DMS153 treated with DMSO at 0.1 percent for 48 hours (cell line): ENCODE results near the gene PLXNA4.
"Not testable (repeated sequence)": the region's sequence is repeated elsewhere in the genome, so short reads cannot be mapped to it uniquely, and the experiment has no call there.

Source experiments
- DNase-seq: peaks from one replicate; lab custom pipeline; 2025; ENCODE audit not compliant: unreplicated experiment; lab: John Stamatoyannopoulos, UW

The PLXNA4 gene

DNA sequence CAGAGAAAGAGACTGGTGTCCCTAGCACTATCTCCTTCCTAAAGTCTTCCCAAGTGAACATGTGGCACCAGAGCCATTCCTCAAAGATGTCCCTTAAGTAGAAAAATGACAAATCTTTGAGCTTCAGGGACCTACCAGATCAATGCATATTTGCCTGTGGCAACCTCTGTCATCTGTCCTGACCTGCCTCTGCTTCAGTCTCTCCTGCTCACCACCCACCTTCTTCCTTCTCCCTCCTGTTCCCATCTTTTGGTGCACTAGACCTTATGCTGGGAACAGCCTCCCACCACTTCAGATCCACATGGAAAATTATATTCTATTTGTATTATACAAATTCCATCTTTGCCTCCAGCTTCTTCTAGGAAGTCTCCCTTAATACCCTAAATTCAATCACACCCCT lies 386.4 kb downstream of the PLXNA4 start:
- no peak for DNase-seq

DNA sequence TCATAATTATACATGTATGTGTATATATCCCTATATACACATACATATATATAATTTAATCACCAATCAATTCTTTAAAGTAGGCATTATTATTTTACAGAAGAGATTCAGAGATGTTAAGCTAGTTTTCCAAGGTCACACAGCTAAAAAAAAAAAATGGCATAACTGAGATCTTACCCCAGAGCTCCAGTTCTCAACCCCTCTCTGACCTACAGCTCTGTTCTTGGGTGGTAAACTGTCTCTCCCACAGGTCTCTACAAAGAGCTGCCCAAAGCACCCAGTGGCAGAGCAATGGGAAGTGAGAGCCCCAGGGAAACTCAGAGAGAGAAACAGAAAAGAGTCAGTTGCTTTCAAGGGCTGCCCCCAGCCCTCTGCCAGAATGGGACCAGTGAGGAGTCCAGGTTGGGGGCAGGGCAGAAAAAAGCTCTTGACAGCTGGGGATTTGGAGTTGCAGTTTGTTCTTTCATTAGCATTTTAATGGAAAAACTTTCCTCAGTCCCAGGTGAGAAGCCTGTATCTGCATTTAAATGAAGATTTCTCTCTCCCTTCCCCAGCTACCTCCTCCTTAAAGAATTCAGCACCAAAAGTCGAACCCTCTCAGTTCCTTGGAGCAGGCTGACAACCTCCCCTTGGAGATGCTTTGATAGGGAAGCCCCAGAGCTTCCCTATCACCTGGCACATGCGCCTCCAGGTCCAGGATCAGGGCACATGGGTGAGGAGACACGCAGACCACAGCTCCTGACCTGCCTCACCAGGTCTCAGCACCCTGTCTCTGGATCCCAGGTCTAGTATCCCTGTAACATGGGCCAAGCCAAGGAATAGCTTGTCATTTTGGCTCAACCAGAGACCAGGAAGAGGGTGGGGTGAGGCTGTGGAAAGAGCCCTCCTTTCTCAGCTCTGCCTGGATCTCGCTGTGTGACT lies 388.1 kb downstream of the PLXNA4 start:
- DNase-seq: no peak

DNA sequence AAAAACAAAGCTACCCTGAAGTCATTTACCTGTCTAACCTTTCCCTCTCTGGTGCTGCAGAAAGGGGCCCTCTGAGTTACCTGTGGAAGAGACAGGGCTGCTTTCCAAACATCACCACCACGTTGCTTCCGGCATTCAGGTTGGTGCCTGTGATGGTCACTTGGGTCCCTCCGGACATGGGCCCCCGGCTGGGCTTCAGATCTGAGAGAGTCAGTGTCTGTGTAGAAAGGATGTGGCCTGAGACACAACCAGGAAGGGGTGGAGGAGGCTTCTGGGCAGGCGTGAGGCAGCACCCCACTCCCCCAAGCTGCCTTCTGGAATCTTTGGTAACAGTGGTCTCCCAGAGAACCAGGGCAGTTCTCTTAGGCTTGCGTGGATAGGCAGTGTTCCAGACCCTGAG lies 388.9 kb downstream of the PLXNA4 start:
- no peak for DNase-seq

DNA sequence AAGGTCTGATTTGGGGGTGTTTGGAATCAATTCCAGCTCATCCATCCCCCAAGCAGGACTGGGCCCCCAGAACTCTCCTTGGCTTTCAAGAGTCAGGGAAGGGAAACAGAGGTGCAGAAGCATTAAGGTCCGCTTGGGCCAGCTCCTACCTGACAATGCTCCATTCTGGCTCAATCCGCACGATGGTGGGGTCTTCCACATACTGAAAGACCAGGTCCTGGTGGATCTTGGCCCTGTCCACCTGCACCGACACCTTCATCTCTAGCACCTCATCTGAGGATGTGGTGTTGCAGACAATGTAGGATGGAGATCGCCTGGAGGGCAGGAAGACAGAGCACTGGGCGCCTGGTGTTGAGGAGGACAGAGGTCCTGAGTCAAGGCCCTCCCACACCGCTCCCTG lies 391.1 kb downstream of the PLXNA4 start:
- DNase-seq: no peak

DNA sequence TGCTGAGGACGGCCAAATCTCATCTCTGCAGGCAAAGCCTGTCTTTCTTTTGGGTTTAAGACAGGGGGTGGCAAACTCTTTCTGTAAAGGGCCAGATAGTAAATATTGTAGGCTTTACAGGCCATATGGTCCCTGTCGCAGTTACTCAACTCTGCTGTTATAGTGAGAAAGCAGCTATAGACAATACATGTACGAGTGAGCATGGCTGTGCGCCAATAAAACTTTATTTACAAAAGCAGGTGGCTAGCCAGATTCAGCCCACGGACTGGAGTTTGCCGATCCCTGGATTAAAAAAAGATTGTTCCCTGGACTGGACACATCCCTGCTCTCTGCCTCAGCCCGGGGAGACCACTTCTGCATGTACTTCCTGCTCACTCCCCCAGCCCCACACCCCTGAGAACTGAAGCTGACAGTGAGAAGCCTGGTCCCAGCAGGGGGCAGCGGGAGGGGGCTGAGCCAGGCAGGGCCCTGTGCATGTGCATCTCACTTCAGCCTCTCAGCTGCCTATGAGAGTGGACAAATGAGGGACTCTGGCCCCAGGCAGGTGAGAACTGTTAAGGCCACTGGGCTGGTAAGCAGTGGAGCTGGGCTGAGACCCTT lies 392.4 kb downstream of the PLXNA4 start:
- no peak for DNase-seq

DNA sequence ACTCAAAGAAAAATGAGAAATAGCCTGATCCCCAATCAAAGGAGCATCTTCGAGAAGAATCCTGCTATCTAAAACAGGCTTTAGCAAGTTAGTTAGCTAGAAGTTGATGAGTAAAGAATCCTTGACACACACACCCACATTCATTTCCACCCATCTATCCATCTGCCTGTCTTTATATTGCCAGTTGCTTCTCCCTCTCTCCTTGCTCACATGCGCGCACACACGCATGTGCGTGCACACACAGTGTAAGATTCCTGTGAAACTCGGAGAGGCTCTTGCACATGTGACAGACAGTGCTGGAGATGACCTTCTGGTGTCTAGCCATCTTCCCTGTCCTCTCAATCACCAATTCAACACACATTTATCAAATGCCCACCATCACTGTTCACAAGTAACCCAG lies 393.3 kb downstream of the PLXNA4 start:
- no peak for DNase-seq

DNA sequence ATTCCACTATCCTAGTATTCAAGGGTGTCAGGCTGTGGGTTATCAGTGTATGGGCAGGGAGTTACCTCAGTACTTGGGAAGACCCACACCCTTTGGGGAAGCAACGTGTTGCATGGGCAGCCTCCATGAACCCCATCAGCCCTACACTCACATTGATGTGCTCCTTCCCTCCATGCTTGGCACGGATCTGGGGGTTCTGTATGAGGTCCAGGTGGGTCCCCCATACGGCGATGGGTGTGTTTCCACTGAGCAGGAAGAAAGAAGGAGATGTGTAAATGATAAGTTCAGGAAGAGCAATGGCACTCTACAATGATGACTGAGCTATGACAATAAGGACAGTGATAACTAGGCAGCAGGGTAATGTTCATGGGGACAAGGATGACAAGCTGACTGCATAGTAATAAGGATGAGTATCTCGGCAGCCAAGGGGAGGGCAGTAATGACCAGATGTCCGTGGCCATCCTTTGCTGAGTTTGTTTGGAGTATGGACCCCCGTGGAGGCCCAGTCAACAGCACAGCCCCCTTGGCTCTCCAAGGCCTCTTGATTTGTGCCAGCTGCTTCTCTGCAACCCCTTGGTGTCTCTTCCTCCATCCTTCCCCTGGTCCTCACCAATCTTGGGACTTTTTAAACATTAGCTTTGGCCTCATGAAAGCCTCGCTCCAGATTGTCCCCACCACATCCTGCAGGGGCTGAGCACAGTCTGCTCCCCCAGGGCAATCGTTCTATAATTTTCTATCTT lies 394.2 kb downstream of the PLXNA4 start:
- no peak for DNase-seq

DNA sequence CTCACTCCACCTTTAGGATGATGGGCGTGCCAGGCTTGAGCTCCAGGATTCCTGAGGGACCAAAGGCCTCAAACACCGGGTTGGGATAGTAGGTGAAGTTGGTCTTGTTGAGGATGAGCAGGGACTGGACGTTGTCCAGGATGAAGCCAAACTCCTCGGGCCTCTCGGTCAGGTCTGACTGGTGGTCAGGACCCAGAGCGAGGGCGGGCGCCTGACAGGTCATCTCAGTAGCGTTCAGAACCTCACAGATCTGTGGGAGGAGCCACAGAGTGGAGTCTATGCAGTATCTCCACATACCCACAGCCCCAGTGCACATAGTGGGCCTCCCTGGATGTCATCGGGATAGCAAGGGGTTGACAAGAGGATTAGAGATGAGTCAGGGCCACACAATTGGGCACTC lies 394.9 kb downstream of the PLXNA4 start:
- DNase-seq: no peak

DNA sequence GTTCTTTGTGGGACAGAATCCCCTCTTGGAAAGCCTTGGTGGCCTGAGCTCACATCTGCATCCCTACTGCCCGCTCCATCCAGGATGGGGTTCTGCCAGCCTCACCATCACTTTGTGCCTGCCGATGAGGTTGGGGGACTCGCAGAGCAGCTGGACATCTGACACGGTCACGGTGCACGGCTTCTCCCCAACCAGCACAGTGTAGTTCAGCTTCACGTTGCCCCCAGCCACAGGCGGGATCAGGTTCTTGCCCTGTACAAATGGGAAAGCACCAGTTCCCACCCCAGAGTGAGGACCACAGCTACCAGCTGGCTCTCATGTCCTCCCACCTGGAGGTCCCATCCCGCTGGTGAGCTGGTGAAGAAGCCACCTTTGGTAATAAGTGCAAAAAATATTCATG lies 395.8 kb downstream of the PLXNA4 start:
- DNase-seq: no peak

DNA sequence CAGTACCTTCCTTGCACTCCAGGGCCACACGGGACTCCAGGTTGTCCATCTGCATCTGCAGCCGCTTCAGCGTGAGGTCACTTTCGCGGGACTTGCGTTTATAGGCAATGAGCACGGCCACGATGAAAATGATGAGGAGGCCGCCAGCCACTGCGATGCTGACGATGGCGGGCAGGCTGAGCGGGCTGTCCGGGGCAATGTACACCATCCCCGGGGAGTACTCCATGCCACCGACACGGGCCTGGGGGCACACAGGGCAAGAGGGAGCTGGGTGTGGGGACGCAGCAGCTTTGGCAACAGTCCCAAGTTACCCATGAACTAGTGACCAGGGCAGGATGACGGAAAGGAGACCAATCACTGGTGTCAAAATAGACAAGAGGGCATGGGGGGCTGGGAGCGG lies 396.6 kb downstream of the PLXNA4 start:
- no peak for DNase-seq

DNA sequence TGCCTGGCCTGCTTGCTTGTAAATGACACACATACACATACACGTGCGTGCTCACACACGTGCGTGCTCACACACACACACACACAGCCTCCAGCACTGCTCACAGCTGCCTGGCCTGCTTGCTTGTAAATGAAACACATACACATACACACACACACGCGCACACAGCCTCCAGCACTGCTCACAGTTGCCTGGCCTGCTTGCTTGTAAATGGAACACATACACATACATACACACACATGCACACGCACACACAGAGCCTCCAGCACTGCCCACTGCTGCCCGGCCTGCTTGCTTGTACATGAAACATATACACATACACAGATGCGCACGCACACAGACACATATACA lies 397.2 kb downstream of the PLXNA4 start:
- DNase-seq: no peak

DNA sequence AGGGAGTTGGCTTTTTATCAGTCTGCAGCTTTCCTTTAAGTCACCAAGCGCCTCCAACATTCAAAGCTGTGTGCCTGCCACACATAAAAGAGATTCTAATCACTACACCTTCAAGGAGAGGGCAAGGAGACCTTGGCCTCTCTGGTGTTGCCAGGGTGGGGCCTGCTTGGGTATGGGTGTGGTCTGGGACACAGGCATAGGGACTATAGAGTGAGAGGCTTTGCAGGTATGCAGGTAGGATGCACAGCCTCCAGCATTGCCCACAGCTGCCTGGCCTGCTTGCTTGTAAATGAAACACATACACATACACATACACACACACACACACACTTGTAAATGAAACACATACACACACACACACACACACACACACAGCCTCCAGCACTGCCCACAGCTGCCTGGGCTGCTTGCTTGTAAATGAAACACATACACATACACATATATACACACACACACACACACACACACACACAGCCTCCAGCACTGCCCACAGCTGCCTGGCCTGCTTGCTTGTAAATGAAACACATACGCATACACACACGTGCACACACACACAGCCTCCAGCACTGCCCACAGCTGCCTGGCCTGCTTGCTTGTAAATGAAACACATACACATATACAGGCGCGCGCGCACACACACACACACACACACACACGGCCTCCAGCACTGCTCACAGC lies 397.7 kb downstream of the PLXNA4 start:
- DNase-seq: not testable (repeated sequence)

DNA sequence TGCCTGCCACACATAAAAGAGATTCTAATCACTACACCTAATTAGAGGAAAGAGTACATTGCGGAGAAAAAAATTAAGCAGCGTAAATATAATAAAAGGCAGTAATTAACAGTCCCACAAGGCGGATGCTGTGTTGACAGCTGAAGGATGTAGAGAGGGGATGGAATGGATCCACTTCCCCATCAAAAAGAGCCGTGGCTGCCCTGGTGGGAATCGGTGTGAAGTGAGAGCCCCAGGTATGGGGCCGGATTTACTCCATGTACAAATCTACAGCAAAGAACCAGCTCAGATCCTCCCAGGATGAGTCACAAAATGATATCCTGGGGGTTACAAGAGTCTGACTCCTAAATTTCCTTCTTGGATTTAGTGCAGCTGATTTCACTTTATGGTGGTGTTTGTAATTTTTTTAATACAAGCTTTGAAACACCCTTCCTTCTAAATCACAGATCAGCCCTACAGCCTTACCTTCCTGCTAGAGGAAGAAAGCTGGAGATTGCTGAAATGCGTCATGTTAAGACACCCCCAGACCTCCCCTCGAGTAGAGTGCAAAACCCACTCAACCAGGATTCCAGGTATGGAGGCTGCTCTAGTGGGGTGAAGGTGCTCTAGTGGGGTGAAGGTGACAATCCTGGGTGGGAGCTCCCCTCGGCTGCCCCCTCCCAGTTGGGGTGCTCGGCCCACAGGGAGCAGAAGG lies 398.4 kb downstream of the PLXNA4 start:
- no peak for DNase-seq

DNA sequence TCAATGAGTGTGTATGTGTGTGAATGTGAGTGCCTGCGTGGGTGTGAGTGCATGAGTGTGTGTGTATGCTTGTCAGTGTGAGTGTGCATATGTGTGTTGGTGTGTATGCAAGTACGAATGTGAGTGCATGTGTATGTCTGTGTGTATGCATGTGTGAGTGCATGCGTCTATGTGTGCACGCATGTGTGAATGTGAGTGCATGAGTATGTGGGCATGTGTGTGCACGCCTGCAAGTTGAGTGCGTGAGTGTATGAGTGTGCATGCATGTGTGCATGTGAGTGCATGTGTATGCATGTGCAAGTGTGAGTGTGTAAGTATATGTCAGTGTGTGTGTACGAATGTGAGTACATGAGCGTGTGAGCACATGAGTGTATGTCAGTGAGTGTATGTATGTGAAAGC lies 399.6 kb downstream of the PLXNA4 start:
- DNase-seq: no peak

DNA sequence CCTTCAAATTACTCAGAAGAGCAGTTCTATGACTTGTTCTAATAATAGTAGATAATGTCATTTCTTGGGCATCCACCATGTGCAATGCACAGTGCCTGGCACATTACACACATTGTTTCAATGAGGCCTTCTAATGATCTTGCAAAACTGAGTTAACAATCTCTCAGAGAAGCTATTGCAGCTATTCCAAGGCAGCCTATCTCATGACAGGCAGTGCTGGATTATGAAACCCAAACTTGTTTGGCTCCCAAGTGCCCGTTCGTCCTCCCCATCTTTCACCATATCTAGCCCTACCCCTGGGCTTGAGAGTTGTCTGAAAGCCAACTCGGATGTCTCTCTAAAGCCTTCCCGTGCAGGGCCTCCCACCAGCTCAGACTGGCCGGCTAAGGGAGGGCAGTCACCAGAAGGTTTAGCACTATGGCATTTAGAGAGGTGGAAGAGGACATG lies 405.1 kb downstream of the PLXNA4 start:
- DNase-seq: no peak

DNA sequence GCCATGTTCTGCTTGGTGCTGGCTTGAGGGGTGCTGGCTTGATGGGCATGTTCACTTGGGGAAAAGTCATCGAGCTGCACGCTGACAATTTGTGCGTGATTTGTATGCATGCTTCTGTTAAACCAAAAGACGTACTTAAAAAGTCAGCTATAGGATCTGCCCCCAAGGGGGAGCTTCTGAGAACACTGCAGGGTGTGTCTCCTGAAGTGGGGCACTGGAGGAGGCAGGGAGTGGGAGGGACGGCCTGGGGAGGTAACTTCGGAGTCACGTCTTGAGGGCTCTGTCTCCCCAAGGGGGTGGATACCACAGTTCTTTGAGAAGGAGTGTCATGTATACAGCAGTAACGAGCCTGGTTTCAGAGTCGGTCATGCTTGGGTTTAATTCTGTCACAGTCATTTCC lies 406.5 kb downstream of the PLXNA4 start:
- no peak for DNase-seq

DNA sequence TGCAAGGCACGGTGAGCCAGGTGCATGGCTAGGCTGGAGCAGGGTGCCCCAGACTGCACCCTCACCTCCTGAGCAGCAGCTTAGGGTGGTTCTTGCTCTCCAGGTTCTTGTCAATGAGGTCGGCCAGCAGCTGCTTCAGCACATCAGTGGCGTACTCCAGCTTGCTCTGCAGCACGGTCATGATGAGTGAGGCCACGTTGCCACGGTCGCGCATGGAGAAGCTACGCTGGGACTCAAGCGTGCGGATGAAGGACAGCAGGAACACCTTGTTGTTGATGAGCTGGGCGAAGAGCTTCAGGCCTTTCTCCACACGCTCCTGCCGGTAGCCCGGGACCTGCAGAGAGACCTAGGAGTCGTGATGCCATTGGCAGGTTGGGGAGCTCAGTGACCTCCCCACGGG lies 408.0 kb downstream of the PLXNA4 start:
- DNase-seq: no peak

DNA sequence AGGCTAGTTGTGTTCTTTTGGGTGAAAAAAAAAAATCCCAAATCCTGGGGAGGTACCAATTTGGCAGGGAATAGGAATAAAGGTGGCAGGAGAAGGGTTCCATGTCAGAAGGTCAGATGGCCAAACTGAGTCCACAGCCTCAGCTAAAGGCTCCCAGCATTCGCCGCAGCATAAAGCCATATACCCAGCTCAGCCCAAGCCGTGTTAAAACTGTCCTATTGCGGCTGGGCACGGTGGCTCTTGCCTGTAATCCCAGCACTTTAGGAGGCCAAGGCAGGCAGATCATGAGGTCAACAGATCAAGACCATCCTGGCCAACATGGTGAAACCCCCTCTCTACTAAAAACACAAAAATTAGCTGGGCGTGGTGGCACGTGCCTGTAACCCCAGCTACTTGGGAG lies 410.6 kb downstream of the PLXNA4 start:
- DNase-seq: not testable (repeated sequence)

DNA sequence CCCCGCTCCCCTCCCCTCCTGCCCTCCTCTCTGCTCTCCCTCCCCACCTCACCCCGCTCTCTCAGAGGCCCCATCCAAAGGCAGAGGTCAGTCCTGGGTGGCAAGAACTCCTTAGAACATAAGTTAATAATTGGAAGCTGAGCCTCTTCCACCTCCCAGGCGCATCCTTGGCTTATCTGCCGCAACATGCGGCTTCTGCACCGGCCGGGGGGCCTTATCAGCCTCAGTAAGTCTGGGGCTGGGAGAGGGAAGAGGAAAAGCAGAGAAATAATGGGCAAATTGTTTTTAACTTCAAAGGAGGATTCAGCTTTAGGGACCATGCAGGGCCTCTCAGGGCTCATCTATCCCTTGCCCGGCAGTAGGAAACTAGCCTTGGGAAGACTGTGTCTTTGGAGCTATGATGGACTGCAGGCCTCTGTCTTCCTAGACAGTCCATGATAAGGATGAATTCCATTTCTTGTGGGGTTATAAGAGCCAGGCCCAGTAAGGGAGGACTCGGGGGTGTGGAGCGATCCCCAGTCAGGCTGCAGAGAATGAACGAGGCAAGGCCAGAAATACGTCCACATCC lies 411.6 kb downstream of the PLXNA4 start:
- DNase-seq: no peak

DNA sequence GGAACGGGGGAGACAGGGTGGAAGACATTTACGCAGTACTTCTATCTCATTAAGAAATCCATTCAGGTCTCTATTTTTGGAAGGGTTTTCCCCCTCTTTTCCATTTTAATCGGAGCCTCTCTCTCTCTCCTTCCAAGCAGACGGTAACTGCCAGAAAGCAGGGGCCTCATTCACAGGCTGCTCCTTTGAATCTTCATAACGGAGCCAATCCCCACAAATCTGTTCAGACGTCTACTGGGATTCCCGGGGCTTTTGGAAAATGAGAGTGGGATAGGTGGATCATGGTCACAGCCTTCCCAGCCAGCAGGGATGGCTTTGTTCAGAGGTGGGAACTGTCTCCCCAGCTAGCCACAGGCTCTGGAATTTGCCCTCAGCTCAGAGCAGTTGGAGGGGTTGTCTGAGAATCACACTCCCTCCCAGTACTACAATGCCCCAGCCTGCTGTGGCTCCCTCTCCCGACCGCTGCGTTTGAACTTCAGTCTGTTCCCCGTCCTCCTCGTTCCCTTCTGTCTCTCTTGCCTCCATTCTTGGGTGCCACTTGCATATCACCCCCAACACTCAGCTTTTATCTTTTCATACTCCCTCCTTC lies 413.6 kb downstream of the PLXNA4 start:
- no peak for DNase-seq
